Measurements from ENCODE around the gene RBM19.
A peak's percentile ranks its signal among the peaks of the same experiment; 100 is the strongest.

- 0 out of 2 replicates have a peak, but pooled peaks have one; percentile 16 for TF ChIP-seq CTCF (conservative IDR thresholded peaks at IDR 0.05; ENCODE audit: low read depth, low read length)
- TF ChIP-seq EZH2 (IDR thresholded peaks at IDR 0.05; ENCODE audit: low read length, unreplicated experiment): no peak
- TF ChIP-seq EZH2phosphoT487 (IDR thresholded peaks at IDR 0.05; ENCODE audit: borderline replicate concordance, low read length): no peak
Observed at GRCh38 chr12:113996026-113996425, 29.9 kb upstream of the RBM19 start.

Data from PC-3 (cell line).